ENCODE results near the gene ITGA7.

GRCh38 chr12:55718015-55718414, 10.3 kb upstream of the ITGA7 start:
- TF ChIP-seq CTCF (IDR thresholded peaks at IDR 0.05) (no peak), POLR2A (IDR thresholded peaks at IDR 0.05) (no peak), EP300 (IDR thresholded peaks at IDR 0.05) (peak in 1 of 2 donors; percentile 45)

Measured in tibial nerve (tissue), 4 donors.